Upper lobe of left lung (tissue), 6 donors: ENCODE data around the gene RBM33. TPM values are rescaled to one million over a fixed set of nuclear protein-coding genes. Genes with fewer than 3 reads are reported as not detected.

Experiments used
- ATAC-seq, 2 donors: fragments of 200-7000 bp; cut with Tn5 transposase; one replicate each; pipeline ENCODE4 v1.9.1; 2022; ENCODE audit warnings: mild to moderate bottlenecking in 2 of 2, moderate library complexity in 2 of 2; ENCODE audit not compliant: low FRiP score in 2 of 2
- DNase-seq, 2 donors: peaks; one replicate each; pipeline ENCODE4 v3.0.0-alpha.2; 2019 to 2020
- H3K27ac ChIP-seq, 4 donors: fragments of 200-600 bp; sonication (generic); one replicate each; pipeline ENCODE4 v1.5.1; 2016 to 2019
- H3K27me3 ChIP-seq, 4 donors: fragments of 200-600 bp; sonication (generic); one replicate each; pipeline ENCODE4 v1.5.1; 2017 to 2019
- H3K36me3 ChIP-seq, 4 donors: fragments of 200-600 bp; sonication (generic); one replicate each; pipeline ENCODE4 v1.5.1; 2016 to 2019
- H3K4me1 ChIP-seq, 4 donors: fragments of 200-600 bp; sonication (generic); one replicate each; pipeline ENCODE4 v1.5.1; 2018 to 2019
- H3K4me3 ChIP-seq, 4 donors: fragments of 200-600 bp; sonication (generic); one replicate each; pipeline ENCODE4 v1.5.1; 2017 to 2019; ENCODE audit warnings: mild to moderate bottlenecking in 2 of 4, moderate library complexity in 1 of 4
- H3K9me3 ChIP-seq, 4 donors: fragments of 200-600 bp; sonication (generic); one replicate each; pipeline ENCODE4 v1.5.1; 2018 to 2019
- EP300 ChIP-seq, 4 donors: sonication (generic); formaldehyde crosslinking; IDR thresholded peaks; one replicate each; pipeline ENCODE4 v1.5.1; 2017; ENCODE audit warnings: antibody characterized with exemption in 4 of 4, control low read depth in 2 of 4
- POLR2A ChIP-seq, 4 donors: fragments of 450-650 bp; IDR thresholded peaks; one replicate each; pipeline ENCODE4 v1.5.1; 2016 to 2017; ENCODE audit warnings: antibody characterized with exemption in 4 of 4, mild to moderate bottlenecking in 2 of 4
- POLR2AphosphoS5 ChIP-seq, 2 donors: sonication (generic); formaldehyde crosslinking; IDR thresholded peaks; one replicate each; pipeline ENCODE4 v1.5.1; 2017; ENCODE audit warnings: antibody characterized with exemption in 2 of 2
- WGBS, 2 donors: methylation state at CpG; one replicate each; pipeline ENCODE4 v1.1.5; 2017 to 2018; 5-methylcytosine and 5-hydroxymethylcytosine counted together
- total RNA-seq, 6 donors: library from RNA; depleted of rRNA in 4 of 6; stranded (reverse); fragments of >200 nt in 4 of 6; gene quantifications; one replicate each; pipeline versions ENCODE4 v1.1.0 to v1.2.1, GENCODE V29; 2016 to 2021
- TF ChIP-seq, protein P1 (sequence below), 6 experiments: fragments of 450-650 bp in 4 of 6; fragments of 200-600 bp in 2 of 6; sonication (generic) in 2 of 6; IDR thresholded peaks; one replicate each; pipeline ENCODE4 v1.5.1; 2016 to 2019; ENCODE audit warnings: antibody characterized with exemption in 6 of 6
- donor health status: DM: no; HTN: no; CAD: no; lungs with moderate emphysema.
- donor health status: DM: no; HTN: yes; CAD: no; lungs with severe emphysema.

The RBM33 gene, protein sequence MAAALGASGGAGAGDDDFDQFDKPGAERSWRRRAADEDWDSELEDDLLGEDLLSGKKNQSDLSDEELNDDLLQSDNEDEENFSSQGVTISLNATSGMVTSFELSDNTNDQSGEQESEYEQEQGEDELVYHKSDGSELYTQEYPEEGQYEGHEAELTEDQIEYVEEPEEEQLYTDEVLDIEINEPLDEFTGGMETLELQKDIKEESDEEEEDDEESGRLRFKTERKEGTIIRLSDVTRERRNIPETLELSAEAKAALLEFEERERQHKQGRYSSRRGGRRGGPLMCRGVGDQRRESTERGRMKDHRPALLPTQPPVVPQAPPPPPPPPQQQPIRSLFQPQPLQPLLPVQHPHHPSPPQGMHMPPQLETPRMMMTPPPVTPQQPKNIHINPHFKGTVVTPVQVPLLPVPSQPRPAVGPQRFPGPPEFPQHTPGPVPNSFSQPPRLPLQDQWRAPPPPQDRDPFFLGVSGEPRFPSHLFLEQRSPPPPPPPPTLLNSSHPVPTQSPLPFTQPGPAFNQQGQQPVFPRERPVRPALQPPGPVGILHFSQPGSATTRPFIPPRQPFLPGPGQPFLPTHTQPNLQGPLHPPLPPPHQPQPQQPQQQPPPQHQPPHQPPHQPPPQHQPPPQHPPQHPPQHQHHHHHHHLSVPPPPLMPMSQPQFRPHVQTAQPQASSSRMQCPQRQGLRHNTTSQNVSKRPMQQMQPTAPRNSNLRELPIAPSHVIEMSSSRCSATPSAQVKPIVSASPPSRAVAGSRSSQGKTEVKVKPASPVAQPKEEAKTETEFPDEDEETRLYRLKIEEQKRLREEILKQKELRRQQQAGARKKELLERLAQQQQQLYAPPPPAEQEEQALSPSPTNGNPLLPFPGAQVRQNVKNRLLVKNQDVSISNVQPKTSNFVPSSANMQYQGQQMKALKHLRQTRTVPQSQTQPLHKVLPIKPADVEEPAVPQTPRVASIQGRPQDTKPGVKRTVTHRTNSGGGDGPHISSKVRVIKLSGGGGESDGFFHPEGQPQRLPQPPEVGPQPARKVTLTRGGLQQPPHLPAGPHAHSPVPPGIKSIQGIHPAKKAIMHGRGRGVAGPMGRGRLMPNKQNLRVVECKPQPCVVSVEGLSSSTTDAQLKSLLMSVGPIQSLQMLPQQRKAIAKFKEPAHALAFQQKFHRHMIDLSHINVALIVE
- 100 to 1,000 TPM in 1 of 6 donors, 10 to 100 TPM in 5; 40.6 to 179 (median 76.4) TPM for total RNA-seq

DNA sequence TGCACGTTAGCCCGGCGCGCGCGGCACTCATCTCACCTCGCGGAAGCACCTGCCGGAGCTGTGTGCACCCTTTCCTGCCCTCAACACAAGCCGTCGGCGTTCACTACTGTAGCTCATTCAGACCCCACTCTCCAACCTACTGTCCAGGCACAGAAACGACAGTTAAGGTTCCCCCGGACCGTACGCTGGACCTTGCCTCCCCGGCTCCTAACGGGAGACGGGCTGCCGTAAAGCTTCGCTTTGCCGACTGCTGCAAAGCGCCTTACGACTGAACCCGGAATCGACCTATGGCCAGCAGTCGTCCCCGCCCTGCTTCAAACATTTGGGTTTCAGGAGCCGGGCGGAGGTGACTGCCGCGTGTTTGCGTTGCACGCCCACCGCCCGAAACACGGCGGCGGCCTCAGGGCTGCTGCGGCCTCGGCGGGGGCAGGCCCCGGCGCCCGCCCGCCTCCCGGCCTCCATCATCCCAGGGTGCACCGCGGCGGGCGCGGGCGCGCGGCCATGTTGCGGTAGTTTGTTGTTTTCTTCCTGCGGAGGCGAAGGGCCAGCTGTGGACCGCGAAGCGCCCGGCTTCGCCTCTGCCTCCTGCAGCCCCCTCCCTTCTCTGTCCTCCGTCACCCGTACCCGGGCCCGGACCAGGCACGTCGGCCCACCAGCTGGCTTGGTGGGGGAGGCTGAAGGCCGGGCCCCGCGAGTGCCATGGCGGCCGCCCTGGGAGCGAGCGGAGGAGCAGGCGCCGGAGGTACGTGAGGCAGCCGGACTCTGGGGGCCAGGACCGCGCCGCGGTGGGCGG, at the start of gene RBM33:
Gene RBM33 (plus strand): TSS at position 484 of the 793 bp plus-strand sequence. CDS start 216 bp downstream, at position 700.
- TF ChIP-seq POLR2A (IDR thresholded peaks at IDR 0.05), result peak in 3 of 4 donors; percentile 67 to 79 (median 72)
- TF ChIP-seq, protein P1, sequence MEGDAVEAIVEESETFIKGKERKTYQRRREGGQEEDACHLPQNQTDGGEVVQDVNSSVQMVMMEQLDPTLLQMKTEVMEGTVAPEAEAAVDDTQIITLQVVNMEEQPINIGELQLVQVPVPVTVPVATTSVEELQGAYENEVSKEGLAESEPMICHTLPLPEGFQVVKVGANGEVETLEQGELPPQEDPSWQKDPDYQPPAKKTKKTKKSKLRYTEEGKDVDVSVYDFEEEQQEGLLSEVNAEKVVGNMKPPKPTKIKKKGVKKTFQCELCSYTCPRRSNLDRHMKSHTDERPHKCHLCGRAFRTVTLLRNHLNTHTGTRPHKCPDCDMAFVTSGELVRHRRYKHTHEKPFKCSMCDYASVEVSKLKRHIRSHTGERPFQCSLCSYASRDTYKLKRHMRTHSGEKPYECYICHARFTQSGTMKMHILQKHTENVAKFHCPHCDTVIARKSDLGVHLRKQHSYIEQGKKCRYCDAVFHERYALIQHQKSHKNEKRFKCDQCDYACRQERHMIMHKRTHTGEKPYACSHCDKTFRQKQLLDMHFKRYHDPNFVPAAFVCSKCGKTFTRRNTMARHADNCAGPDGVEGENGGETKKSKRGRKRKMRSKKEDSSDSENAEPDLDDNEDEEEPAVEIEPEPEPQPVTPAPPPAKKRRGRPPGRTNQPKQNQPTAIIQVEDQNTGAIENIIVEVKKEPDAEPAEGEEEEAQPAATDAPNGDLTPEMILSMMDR (IDR thresholded peaks at IDR 0.05), result peak in 1 of 6 experiments; percentile 18
- TF ChIP-seq EP300 (IDR thresholded peaks at IDR 0.05), result no peak
- TF ChIP-seq POLR2AphosphoS5 (IDR thresholded peaks at IDR 0.05), result peak; percentile 24 to 60
- Histone ChIP-seq H3K27ac (peak within 1 kb of the TSS; percentile 95 to 99 (median 98)), H3K36me3 (peaks cover 0 to 29% (median 4%) of the 10 kb centered on the region in 4 donors), H3K9me3 (peaks cover 7 to 11% (median 8%) of the 10 kb centered on the region in 4 donors), H3K4me3 (peak within 1 kb of the TSS; percentile 86 to 98 (median 96)), H3K4me1 (peaks cover 16 to 33% (median 24%) of the 10 kb centered on the region in 4 donors), H3K27me3 (no peaks in the 10 kb centered on the region)
- peak; percentile 75 to 98 for DNase-seq
- peak; percentile 91 to 97 for ATAC-seq
- 0% methylated on average over 5 to 28 of the region's 85 CpGs for WGBS, 2 donors

DNA sequence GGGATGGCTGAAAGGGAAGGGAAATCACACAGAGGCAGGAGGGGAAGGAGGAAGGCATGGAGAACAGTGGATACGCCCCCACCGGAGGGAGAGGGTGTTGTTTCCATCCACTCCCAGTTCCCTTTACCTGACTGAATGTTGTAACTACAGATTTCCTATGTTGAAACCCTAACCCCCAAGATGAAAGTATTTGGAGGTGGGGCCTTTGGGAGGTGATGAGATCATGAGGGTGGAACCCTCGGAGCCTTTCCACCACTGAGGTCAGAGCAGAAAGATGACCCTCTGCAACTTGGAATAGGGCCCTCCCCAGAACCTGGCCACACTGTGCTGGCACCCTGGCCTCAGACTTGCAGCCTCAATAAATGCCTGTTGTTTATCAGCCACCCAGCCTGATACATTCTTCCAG, 49.5 kb upstream of the RBM33 start:
- H3K9me3 ChIP-seq, result no peaks in the 10 kb centered on the region
- WGBS, 2 donors, result 21 to 24% methylated on average over 3 of the region's 3 CpGs
- DNase-seq, result peak in 1 of 2 donors; percentile 58
- H3K27ac ChIP-seq, result peak overlapping the region in 2 of 4 donors; percentile 64
- ATAC-seq, result peak; percentile 23 to 57
- H3K4me3 ChIP-seq, result no peak overlapping the region
- no peaks in the 10 kb centered on the region for H3K27me3 ChIP-seq
- no peak for TF ChIP-seq POLR2A (IDR thresholded peaks at IDR 0.05)
- TF ChIP-seq, protein P1 (IDR thresholded peaks at IDR 0.05), result peak in 1 of 6 experiments; percentile 5
- no peaks in the 10 kb centered on the region for H3K36me3 ChIP-seq
- peaks cover 7 to 53% (median 26%) of the 10 kb centered on the region in 4 donors for H3K4me1 ChIP-seq

DNA sequence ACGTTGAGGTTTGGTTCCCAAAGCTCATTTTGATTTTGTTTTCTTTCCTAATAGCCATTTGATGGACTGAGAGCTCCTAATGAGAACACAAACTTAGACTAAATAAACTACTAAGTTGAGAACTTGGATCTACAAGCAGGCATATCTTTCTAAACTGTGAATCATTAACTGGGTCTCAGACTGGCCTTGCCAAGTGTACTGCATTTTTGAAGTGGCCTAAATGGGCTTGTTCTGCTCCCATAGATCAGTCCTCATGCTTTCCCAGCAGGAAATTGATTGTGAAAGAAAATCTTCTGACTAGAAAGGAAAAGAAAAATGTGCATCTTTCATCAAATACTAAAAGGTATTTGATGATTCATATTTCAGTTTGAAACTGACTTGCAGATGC, 46.7 kb upstream of the RBM33 start:
- Histone ChIP-seq H3K27me3 (no peaks in the 10 kb centered on the region), H3K4me3 (no peak overlapping the region), H3K4me1 (peaks cover 0 to 38% (median 18%) of the 10 kb centered on the region in 4 donors), H3K27ac (peak overlapping the region in 1 of 4 donors; percentile 44), H3K36me3 (no peaks in the 10 kb centered on the region), H3K9me3 (no peaks in the 10 kb centered on the region)
- TF ChIP-seq POLR2AphosphoS5 (IDR thresholded peaks at IDR 0.05), result no peak
- TF ChIP-seq POLR2A (IDR thresholded peaks at IDR 0.05), result no peak
- TF ChIP-seq, protein P1 (IDR thresholded peaks at IDR 0.05), result no peak
- peak in 1 of 4 donors; percentile 76 for TF ChIP-seq EP300 (IDR thresholded peaks at IDR 0.05)
- 35 to 63% methylated on average over 1 of the region's 1 CpG for WGBS, 2 donors
- DNase-seq (peak in 1 of 2 donors; percentile 50), ATAC-seq (peak in 1 of 2 donors; percentile 69)

DNA sequence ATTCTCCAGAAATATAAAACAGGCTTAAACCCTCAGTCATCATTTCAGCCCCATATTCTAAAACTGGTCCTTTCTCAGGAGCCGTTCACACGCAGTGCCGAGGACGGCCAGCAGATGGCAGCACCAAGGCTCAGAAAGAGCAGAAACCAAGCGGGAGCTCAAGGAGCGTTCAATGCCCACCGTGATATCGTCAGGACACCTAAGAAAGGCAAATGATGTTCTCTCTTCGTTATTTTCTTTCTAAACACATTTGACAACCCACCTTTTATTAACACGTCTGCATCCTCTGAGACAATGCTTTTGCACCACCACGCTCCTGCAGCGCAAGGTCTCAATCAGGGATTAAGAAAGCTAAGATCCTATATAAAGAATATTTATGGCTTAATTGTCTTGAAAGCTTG, 45.7 kb upstream of the RBM33 start:
- DNase-seq, result peak; percentile 83 to 97
- peak; percentile 84 to 87 for ATAC-seq
- 14 to 15% methylated on average over 12 of the region's 12 CpGs for WGBS, 2 donors

More for the DNA sequence above, 45.7 kb upstream of the RBM33 start:
- H3K27me3 ChIP-seq, result no peaks in the 10 kb centered on the region
- no peaks in the 10 kb centered on the region for H3K9me3 ChIP-seq
- no peak overlapping the region for H3K4me3 ChIP-seq
- no peaks in the 10 kb centered on the region for H3K36me3 ChIP-seq
- H3K4me1 ChIP-seq, result peaks cover 0 to 32% (median 16%) of the 10 kb centered on the region in 4 donors
- H3K27ac ChIP-seq, result no peak overlapping the region
- no peak for TF ChIP-seq POLR2AphosphoS5 (IDR thresholded peaks at IDR 0.05)
- TF ChIP-seq POLR2A (IDR thresholded peaks at IDR 0.05), result no peak
- TF ChIP-seq, protein P1 (IDR thresholded peaks at IDR 0.05), result peak; percentile 86 to 93 (median 88)
- no peak for TF ChIP-seq EP300 (IDR thresholded peaks at IDR 0.05)
